NCI-H345 (cell line): ENCODE results near the gene ZNF442.
A peak's percentile ranks its signal among the peaks of the same experiment; 100 is the strongest.
"Not testable (repeated sequence)": the region's sequence is repeated elsewhere in the genome, so short reads cannot be mapped to it uniquely, and the experiment has no call there.

Experiments used
- DNase-seq: peaks from one replicate; lab custom pipeline; 2025; lab: John Stamatoyannopoulos, UW

Gene ZNF442

DNA sequence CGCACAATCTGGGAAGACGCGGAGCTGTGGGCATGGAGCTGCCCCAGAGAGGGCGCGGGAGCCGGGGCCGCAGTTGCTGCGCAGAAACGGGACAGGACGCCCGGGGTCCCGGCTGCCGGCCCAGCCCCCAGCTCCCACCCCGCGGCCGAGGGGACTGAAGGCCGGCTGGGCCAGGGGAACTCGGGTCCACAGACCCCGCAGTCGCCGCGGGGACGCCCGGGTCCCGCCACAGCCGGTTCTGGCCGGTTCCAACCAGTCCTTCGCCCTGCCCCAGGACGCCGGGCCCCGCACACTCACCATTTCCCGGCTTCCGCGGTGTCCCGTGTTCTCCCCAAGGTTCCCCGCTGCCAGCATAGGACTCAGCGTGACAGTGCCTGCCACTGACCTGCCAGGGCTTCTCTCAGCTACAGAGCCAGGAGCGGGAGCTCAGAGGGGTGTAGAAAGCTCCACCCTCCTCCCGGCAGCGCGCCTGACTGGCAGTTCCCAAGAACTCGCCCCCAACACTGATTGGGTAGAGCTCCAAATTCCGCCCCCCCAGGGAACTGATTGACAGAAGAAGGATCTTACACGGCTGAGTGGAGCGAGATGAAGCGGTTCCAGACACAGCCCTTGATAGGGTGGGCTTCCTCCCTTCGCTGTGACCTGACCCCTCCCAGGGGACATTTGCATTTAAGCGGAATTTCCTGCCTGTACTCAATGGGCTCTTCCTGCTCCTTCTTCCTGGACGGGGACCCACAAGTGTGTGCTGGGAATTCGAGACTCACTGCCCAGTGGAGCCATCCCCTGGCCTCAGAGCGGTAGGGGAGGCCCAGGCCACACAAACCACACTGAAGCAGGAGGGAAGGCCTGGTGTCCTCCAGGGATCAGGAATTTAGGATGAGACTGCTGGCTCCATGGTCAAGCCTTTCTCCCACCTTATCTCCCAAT lies at the start of gene ZNF442:
Gene ZNF442 (minus strand): TSS at position 448 of the 927 bp plus-strand sequence. CDS start 2,052 bp downstream, outside the sequence.
- peak; percentile 72 for DNase-seq

DNA sequence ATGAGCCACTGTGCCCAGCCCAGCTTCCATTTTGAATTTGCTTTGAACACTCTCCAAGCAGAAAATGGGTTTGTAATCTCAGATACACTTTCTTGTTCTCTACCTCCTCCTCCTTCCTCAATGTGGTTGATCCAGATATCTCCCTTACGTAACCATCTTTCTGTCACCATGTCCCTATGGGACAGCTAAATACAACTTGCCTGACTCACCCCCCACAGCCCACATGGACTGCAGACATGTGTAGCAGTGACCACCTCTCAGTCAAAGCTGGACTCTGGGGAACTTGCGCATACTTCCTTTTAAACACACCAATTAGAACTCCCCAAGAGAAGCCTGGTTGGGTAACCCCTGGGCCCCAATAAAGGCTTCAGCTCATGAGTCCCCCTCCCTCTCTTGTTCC lies 46.4 kb upstream of the ZNF442 start:
- no peak for DNase-seq

- DNase-seq: peak; percentile 85
Observed at GRCh38 chr19:12400633-12401502, 35.4 kb upstream of the ZNF442 start, which contains the start of gene ZNF799. Gene ZNF799, minus strand, starts transcription at chr19:12401271. Its CDS starts 201 bp downstream, at chr19:12401070.

GRCh38 chr19:12399901-12400632 lies 34.6 kb upstream of the ZNF442 start:
- DNase-seq: peak; percentile 11

DNA sequence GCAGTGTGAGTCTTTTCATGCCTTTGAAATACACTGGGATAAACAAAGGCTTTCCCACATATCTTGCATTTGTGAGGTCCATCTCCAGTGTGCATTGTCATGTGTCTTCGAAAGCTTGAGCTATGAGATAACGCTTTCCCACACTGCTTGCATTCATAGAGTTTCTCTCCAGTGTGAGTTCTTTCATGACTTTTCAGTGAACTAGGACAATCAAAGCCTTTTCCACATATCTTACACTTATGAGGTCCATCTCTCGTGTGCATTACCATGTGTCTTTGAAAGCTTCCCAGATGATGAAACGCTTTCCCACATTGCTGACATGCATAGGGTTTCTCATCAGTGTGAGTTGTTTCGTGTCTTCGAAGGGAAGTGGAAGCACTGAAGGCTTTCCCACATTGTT lies 25.7 kb upstream of the ZNF442 start:
- DNase-seq: not testable (repeated sequence)

GRCh38 chr19:12386365-12386764 lies 20.9 kb upstream of the ZNF442 start:
- DNase-seq: not testable (repeated sequence)

- DNase-seq: no peak
Observed at GRCh38 chr19:12380444-12380737, 14.9 kb upstream of the ZNF442 start.

GRCh38 chr19:12379732-12380443 lies 14.4 kb upstream of the ZNF442 start:
- no peak for DNase-seq

- DNase-seq: no peak
Observed at GRCh38 chr19:12374026-12374425, 8.5 kb upstream of the ZNF442 start.

DNA sequence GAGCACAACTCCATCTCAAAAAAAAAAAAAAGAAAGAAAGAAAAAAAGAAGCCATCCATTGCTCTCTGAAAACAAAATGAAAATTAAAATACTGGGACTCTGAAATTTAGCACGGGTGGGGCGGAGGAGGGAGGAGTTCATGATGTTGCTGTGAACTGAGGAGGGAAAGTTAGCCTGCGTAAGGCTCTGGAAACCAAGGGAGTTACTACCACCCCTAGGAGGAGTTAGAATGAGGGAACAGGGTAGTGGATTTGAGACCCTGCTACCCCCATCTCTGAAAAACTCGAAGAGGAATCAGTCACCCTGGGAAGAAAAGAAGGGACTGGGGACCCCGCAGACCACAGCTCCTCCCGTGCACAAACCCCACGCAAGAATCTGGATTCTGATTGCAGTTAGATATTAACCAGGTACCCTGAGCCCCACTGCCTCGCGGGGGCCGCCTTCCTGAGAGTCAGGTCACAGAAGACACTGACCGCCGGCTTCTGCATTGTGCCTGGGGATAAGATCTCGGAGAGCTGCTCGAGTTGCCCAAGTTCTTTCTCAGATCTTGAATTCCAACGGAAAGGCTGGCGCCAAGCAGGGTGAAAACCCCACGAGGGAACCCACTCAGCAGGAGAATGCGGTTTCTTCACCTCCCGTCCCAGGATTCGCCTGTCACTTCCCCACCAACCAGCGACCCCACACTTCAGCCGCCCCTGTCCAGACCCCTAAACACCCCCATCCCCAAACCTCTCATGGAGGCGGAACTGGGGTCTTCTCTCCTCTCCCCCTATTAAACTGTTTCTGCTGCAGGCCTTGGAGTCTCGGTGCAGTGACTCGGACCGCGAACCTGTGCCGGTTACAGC lies 870 bp downstream of the ZNF442 start:
- no peak for DNase-seq

- not testable (repeated sequence) for DNase-seq
Observed at GRCh38 chr19:12362236-12362635, 3.2 kb downstream of the ZNF442 start.

DNA sequence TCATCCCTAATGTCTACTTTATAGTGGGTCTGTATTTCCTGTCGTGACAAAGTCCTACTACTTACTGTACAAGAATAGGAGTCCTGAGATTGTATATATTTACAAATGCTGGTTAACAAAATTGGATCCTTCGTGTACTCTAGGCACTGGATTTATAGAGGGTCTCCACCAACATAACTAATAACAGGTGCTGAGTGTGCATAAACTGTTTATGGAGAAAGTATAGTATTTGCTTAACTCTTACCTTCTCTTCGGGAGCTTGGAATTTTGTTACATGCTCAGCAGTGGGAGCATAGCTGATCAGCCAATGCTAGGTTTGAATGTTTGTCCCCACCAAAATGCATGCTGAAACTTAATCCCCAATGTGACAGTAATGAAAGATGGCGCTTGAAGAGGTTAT lies 12.1 kb downstream of the ZNF442 start:
- no peak for DNase-seq

DNA sequence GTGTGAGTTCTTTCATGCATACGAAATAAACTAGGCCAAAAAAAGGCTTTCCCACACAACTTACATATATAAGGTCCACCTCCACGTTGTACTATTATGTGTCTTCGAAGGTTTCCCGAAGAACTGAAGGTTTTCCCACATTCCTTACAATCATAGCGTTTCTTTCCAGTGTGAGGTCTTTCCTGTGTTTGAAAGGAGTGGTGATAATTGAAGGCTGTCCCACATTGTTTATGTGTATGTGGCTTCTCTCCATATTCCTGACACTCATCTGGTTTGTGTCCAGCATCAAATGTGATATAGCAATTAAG lies 14.6 kb downstream of the ZNF442 start:
- DNase-seq: no peak

- DNase-seq: no peak
Observed at GRCh38 chr19:12350185-12350889, 15.1 kb downstream of the ZNF442 start.

GRCh38 chr19:12346896-12347295 lies 18.6 kb downstream of the ZNF442 start:
- no peak for DNase-seq

DNA sequence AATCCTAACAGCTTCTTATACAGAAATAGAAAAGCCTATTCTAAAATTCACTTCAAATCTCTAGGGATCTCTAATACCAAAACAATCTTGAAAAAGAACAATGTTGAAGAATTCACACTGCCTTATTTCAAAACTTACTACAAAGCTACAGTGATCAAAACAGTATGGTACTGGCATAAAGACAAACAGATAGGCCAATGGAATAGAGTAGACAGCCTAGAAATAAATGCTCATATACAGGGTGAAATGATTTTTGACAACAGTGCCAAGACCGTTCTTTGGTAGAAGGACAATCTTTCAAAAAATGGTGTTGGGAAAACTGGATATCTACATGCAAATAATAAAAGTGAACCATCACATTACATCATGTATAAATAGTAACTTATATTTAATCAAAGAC lies 20.3 kb downstream of the ZNF442 start:
- no peak for DNase-seq

DNA sequence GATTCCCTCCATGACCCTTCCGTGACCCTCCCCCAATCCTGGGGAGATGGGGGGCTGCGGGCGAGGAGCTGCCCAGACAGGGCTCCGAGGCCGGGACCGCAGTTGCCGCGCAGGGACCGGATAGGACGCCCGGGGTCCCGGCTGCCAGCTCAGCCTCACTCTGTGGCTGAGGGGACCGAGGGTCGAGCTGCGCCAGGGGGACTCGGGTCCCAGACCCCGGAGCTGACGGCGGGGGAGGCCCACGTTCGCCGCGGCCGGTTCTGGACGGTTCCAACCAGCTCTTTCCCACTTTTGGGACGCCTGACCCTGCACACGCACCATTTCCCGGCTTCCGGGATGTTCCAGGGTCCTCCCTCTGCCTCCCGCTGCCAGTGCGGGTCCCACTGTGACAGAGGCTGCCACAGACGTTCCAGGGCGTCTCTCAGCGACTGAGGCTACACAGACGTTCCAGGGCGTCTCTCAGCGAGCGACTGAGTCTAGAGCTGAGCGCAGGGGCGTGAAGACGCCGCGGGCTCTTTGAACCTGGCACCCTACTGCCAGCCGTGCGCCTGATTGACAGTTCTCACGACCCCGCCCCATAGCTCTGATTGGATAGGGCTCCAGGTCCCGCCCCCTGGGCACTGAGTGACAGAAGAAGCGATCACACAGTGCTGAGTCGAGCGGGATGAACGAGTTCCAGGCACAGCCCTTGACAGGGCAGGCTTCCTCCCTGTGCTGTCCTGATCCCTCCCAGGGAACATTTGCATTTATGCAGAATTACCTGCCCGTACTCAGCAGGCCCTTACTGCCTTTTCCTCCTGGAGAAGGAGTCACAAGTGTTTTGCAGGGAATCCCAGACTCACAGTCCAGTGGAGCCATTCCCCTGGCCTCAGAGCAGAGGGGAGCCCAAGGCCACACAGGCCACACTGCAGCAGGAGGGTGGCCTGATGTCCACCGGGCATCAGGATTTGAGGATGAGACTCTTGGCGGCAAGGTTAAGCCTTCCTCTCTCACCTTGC lies 32.0 kb downstream of the ZNF442 start, which contains the start of gene ZNF563:
Gene ZNF563 (minus strand): TSS at position 472 of the 998 bp plus-strand sequence. CDS start 151 bp downstream, at position 321.
- peak; percentile 82 for DNase-seq

DNA sequence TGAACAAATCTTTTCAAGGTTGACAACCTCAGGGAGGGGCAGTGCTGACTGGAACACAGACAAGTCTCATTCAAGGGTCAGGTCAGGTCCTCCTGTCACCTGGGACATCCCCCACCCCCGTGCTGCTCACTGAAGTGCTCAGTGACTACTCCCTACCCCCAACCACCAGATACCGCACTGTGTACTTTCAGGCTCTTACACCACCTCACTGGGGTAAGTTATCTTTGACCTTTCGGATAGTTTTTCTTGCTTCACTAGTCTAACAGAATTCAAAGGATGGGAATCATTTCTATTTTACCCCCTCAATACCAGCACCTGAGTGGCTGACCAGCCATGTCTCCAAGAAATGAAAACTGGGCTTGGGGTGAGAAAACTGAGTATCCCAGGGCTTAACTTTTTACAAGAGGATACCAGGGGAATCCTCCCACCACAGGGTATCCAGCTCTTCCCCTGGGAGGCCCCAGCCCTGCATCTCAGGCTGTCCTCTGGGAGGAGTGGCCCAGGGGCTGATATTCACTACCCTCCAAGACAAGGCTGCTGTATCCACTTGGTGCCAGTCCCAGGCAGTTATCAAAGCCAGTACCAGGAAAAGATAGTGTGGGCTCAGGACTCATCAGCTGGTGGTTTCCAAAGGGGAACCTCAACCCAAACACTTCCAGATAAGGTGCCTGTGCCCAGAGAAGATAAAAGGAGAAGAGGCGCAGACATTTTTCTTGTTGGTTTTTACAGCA lies 34.1 kb downstream of the ZNF442 start:
- no peak for DNase-seq
